ENCODE data around the gene TNFRSF1A. TPM values are rescaled to one million over a fixed set of nuclear protein-coding genes. Genes with fewer than 3 reads are reported as not detected.
A peak's percentile ranks its signal among the peaks of the same experiment; 100 is the strongest.
"Not testable (repeated sequence)": the region's sequence is repeated elsewhere in the genome, so short reads cannot be mapped to it uniquely, and the experiment has no call there.

Gene TNFRSF1A
- total RNA-seq, 1 experiment from 2014 or later = 103 TPM

GRCh38 chr12:6292606-6293005, 49.3 kb downstream of the TNFRSF1A start:
- peak overlapping the region; percentile 80 for H3K27ac Mint-ChIP-seq (ENCODE audit: low read depth, unreplicated experiment)
- H3K9me3 Mint-ChIP-seq (ENCODE audit: unreplicated experiment) = no peaks in the 10 kb centered on the region
- intact Hi-C loops (cut with micrococcal nuclease) = loop anchor here (2.0 kb wide), 1 partner anchor 30 kb away; no protein-coding TSS in a partner anchor
- POLR2A ChIA-PET = interaction anchor here (0.6 to 1.5 kb wide), 4 partner anchors 20 to 1435 kb away, joined by 3 to 4 read pairs (median 4); partner anchors contain the start of gene GAPDH
- CTCF ChIA-PET = interaction anchor here (0.7 to 1.2 kb wide), 3 partner anchors 8 to 1195 kb away, joined by 3 read pairs; no protein-coding TSS in a partner anchor
- H3K27me3 Mint-ChIP-seq (ENCODE audit: insufficient read depth, unreplicated experiment) = no peaks in the 10 kb centered on the region
- DNase-seq (ENCODE audit: unreplicated experiment) = peak; percentile 70
- TF ChIP-seq CTCF (IDR thresholded peaks at IDR 0.05; ENCODE audit: unreplicated experiment) = no peak
- no peak overlapping the region for H3K4me3 Mint-ChIP-seq (ENCODE audit: unreplicated experiment)
- BruUV-seq (replicated peaks) = no TSS peak
- peaks cover 22% of the 10 kb centered on the region for H3K36me3 Mint-ChIP-seq (ENCODE audit: insufficient read depth, unreplicated experiment)
- peaks cover 23% of the 10 kb centered on the region for H3K4me1 Mint-ChIP-seq (ENCODE audit: insufficient read depth, unreplicated experiment)

- not testable (repeated sequence) for H3K27ac Mint-ChIP-seq (ENCODE audit: low read depth, unreplicated experiment)
Measured at GRCh38 chr12:6289906-6290305, 52.0 kb downstream of the TNFRSF1A start.

GRCh38 chr12:6289081-6289480, 52.8 kb downstream of the TNFRSF1A start:
- not testable (repeated sequence) for H3K9me3 Mint-ChIP-seq (ENCODE audit: unreplicated experiment); H3K27ac Mint-ChIP-seq (ENCODE audit: low read depth, unreplicated experiment); H3K27me3 Mint-ChIP-seq (ENCODE audit: insufficient read depth, unreplicated experiment); DNase-seq (ENCODE audit: unreplicated experiment); H3K4me3 Mint-ChIP-seq (ENCODE audit: unreplicated experiment); BruUV-seq (replicated peaks)
- ChIA-PET CTCF (interaction anchor here (7.3 to 8.9 kb wide), 2 partner anchors 91 to 299 kb away, joined by 104 to 209 read pairs; partner anchors contain the start of gene CD9), POLR2A (interaction anchor here (1.0 to 3.5 kb wide), 4 partner anchors 10 to 85 kb away, joined by 4 to 19 read pairs (median 11); no protein-coding TSS in a partner anchor)
- Mint-ChIP-seq H3K4me1 (ENCODE audit: insufficient read depth, unreplicated experiment) (peaks cover 21% of the 10 kb centered on the region), H3K36me3 (ENCODE audit: insufficient read depth, unreplicated experiment) (peaks cover 22% of the 10 kb centered on the region)
- intact Hi-C loops (cut with micrococcal nuclease) = loop anchor here (10.0 kb wide), 1 partner anchor 194 kb away; no protein-coding TSS in a partner anchor

More at GRCh38 chr12:6289906-6290305, 52.0 kb downstream of the TNFRSF1A start:
- intact Hi-C loops (cut with micrococcal nuclease) = loop anchor here (10.0 kb wide), 1 partner anchor 195 kb away; no protein-coding TSS in a partner anchor
- Mint-ChIP-seq H3K4me1 (ENCODE audit: insufficient read depth, unreplicated experiment) (peaks cover 25% of the 10 kb centered on the region), H3K36me3 (ENCODE audit: insufficient read depth, unreplicated experiment) (peaks cover 22% of the 10 kb centered on the region)
- DNase-seq (ENCODE audit: unreplicated experiment); POLR2A ChIA-PET; H3K9me3 Mint-ChIP-seq (ENCODE audit: unreplicated experiment); H3K27me3 Mint-ChIP-seq (ENCODE audit: insufficient read depth, unreplicated experiment); H3K4me3 Mint-ChIP-seq (ENCODE audit: unreplicated experiment); BruUV-seq (replicated peaks): not testable (repeated sequence)
- CTCF ChIA-PET = interaction anchor here (8.9 kb wide), 1 partner anchor 92 kb away, joined by 209 read pairs; the partner anchor contains the start of gene CD9

- no peaks in the 10 kb centered on the region for H3K27me3 Mint-ChIP-seq (ENCODE audit: insufficient read depth, unreplicated experiment)
- H3K4me1 Mint-ChIP-seq (ENCODE audit: insufficient read depth, unreplicated experiment) = peaks cover 21% of the 10 kb centered on the region
- intact Hi-C loops (cut with micrococcal nuclease) = loop anchor here (10.0 kb wide), 1 partner anchor 193 kb away; no protein-coding TSS in a partner anchor
- H3K4me3 Mint-ChIP-seq (ENCODE audit: unreplicated experiment) = no peak overlapping the region
- no peaks in the 10 kb centered on the region for H3K9me3 Mint-ChIP-seq (ENCODE audit: unreplicated experiment)
- no TSS peak for BruUV-seq (replicated peaks)
- POLR2A ChIA-PET = interaction anchor here (0.7 to 3.5 kb wide), 17 partner anchors 10 to 246 kb away, joined by 3 to 19 read pairs (median 4); partner anchors contain the start of genes CD9, GAPDH, LTBR and TNFRSF1A
- DNase-seq (ENCODE audit: unreplicated experiment) = peak; percentile 55
- H3K27ac Mint-ChIP-seq (ENCODE audit: low read depth, unreplicated experiment) = peak overlapping the region; percentile 37
- CTCF ChIA-PET = interaction anchor here (0.6 to 8.9 kb wide), 12 partner anchors 10 to 298 kb away, joined by 3 to 209 read pairs (median 4); partner anchors contain the start of gene CD9
- no peak for TF ChIP-seq CTCF (IDR thresholded peaks at IDR 0.05; ENCODE audit: unreplicated experiment)
- peaks cover 18% of the 10 kb centered on the region for H3K36me3 Mint-ChIP-seq (ENCODE audit: insufficient read depth, unreplicated experiment)
Measured at GRCh38 chr12:6288235-6288634, 53.6 kb downstream of the TNFRSF1A start.
